DND-41 (cell line): ENCODE measurements around the gene COTL1.

ENCODE experiments used
- EZH2 ChIP-seq: IDR thresholded peaks from 3 replicates; pipeline ENCODE4 v1.6.1; 2012; ENCODE audit warnings: borderline replicate concordance, low read depth, mild to moderate bottlenecking, moderate library complexity, low read length, inconsistent platforms; ENCODE audit not compliant: severe bottlenecking
- TF ChIP-seq, protein P1 (sequence below): IDR thresholded peaks from 2 replicates; pipeline ENCODE4 v1.5.1; 2012; ENCODE audit warnings: borderline replicate concordance, low read length, moderate library complexity, mild to moderate bottlenecking; ENCODE audit not compliant: poor library complexity, severe bottlenecking; ENCODE audit errors: extremely low read depth

DNA sequence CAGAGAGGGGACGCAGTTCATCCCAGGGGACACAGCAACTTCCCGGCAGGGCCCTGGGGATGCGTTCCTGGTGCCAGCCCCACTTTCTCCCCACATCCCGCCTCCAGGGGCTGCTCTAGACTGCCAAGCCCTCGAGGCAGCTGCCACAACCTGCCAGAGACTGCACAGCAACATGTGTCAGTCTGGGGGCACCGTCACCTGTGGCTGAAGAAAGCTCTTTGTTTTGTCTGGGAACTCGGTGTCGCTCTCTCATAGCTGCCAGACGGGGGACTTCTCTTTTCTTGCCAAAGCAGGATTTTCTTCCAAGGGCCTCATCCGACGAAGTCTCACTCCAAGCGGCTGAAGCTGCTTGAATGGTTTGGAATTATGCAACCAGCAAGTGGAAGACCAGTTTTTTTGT is 43.7 kb downstream of the COTL1 start:
- TF ChIP-seq, protein P1, sequence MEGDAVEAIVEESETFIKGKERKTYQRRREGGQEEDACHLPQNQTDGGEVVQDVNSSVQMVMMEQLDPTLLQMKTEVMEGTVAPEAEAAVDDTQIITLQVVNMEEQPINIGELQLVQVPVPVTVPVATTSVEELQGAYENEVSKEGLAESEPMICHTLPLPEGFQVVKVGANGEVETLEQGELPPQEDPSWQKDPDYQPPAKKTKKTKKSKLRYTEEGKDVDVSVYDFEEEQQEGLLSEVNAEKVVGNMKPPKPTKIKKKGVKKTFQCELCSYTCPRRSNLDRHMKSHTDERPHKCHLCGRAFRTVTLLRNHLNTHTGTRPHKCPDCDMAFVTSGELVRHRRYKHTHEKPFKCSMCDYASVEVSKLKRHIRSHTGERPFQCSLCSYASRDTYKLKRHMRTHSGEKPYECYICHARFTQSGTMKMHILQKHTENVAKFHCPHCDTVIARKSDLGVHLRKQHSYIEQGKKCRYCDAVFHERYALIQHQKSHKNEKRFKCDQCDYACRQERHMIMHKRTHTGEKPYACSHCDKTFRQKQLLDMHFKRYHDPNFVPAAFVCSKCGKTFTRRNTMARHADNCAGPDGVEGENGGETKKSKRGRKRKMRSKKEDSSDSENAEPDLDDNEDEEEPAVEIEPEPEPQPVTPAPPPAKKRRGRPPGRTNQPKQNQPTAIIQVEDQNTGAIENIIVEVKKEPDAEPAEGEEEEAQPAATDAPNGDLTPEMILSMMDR, result no peak
- no peak for TF ChIP-seq EZH2
